RWPE2 (cell line): ENCODE data around the gene GCA.
A peak's percentile ranks its signal among the peaks of the same experiment; 100 is the strongest.

Source experiments
- ATAC-seq: fragments of 200-7000 bp; cut with Tn5 transposase; 3 replicates; pipeline ENCODE4 v1.9.1; 2021; ENCODE audit warnings: low read depth
- DNase-seq: peaks from one replicate; pipeline ENCODE4 v3.0.0-alpha.2; 2020; ENCODE audit warnings: low spot score
- H3K27ac ChIP-seq: fragments of 450-650 bp; 2 replicates; pipeline ENCODE4 v1.5.1; 2017; ENCODE audit warnings: mild to moderate bottlenecking; ENCODE audit not compliant: poor library complexity, severe bottlenecking
- H3K27me3 ChIP-seq: fragments of 250-450 bp; sonication (Bioruptor Pico); 2 replicates; pipeline ENCODE4 v1.5.1; 2021; ENCODE audit warnings: mild to moderate bottlenecking, moderate library complexity; ENCODE audit not compliant: insufficient read depth, poor library complexity, severe bottlenecking
- H3K36me3 ChIP-seq: fragments of 250-450 bp; sonication (Bioruptor Pico); 2 replicates; pipeline ENCODE4 v1.5.1; 2020; ENCODE audit warnings: low read depth, mild to moderate bottlenecking, moderate library complexity
- H3K4me1 ChIP-seq: fragments of 250-450 bp; sonication (Bioruptor Pico); 2 replicates; pipeline ENCODE4 v1.5.1; 2021; ENCODE audit warnings: mild to moderate bottlenecking, moderate library complexity; ENCODE audit not compliant: insufficient read depth, poor library complexity, severe bottlenecking
- H3K4me3 ChIP-seq: fragments of 250-450 bp; sonication (Bioruptor Pico); 2 replicates; pipeline ENCODE4 v1.5.1; 2021; ENCODE audit warnings: mild to moderate bottlenecking, moderate library complexity; ENCODE audit not compliant: severe bottlenecking
- H3K9me3 ChIP-seq: fragments of 250-450 bp; sonication (Bioruptor Pico); 2 replicates; pipeline ENCODE4 v1.5.1; 2021; ENCODE audit warnings: mild to moderate bottlenecking, moderate library complexity; ENCODE audit not compliant: severe bottlenecking
- CTCF ChIP-seq: fragments of 450-650 bp; IDR thresholded peaks from one replicate; pipeline ENCODE4 v1.5.1; 2017; ENCODE audit warnings: mild to moderate bottlenecking, moderate library complexity; ENCODE audit not compliant: poor library complexity, severe bottlenecking

GCA gene

GRCh38 chr2:162312853-162313252 is 31.1 kb upstream of the GCA start:
- H3K4me1 ChIP-seq: no peaks in the 10 kb centered on the region
- DNase-seq (no peak), ATAC-seq (no peak)
- no peaks in the 10 kb centered on the region for H3K27me3 ChIP-seq
- no peak overlapping the region for H3K4me3 ChIP-seq
- no peaks in the 10 kb centered on the region for H3K9me3 ChIP-seq
- peaks cover 15% of the 10 kb centered on the region; the same call in 1 of the 2 replicates for H3K36me3 ChIP-seq
- no peak for TF ChIP-seq CTCF
- H3K27ac ChIP-seq: no peak overlapping the region

- no peaks in the 10 kb centered on the region for H3K9me3 ChIP-seq
- peaks cover 10% of the 10 kb centered on the region for H3K4me1 ChIP-seq
- ATAC-seq (no peak), DNase-seq (no peak)
- no peak overlapping the region for H3K27ac ChIP-seq
- H3K4me3 ChIP-seq: no peak overlapping the region
- H3K27me3 ChIP-seq: no peaks in the 10 kb centered on the region
- no peaks in the 10 kb centered on the region for H3K36me3 ChIP-seq
- TF ChIP-seq CTCF: no peak
These were observed 28.0 kb upstream of the GCA start for GRCh38 chr2:162315938-162316337.

DNA sequence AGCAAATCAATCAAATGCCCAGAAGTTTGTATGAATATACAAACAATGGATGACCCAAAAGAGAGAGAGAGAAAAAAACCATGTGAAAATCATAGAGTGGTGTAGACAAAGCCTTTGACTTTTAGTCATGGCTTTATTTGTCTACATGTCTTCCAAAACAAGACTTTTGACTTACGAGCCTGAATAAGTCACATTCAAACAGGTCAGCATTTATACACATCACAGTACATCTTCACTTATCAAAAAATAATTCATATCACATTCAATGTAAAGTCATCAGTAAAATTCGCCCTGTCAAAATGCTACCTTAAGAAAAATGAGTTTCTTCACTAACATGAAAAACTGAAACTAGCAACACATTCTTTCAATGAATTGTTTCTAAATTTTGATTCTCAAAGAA is 27.3 kb upstream of the GCA start:
- Histone ChIP-seq H3K27me3 (no peaks in the 10 kb centered on the region), H3K4me3 (peak overlapping the region; percentile 78), H3K36me3 (no peaks in the 10 kb centered on the region), H3K27ac (no peak overlapping the region), H3K4me1 (peaks cover 13% of the 10 kb centered on the region), H3K9me3 (no peaks in the 10 kb centered on the region)
- no peak for TF ChIP-seq CTCF
- ATAC-seq (no peak), DNase-seq (no peak)

GRCh38 chr2:162317058-162317742 is 26.7 kb upstream of the GCA start:
- H3K4me3 ChIP-seq: peak overlapping the region; percentile 78
- no peak for ATAC-seq

More at GRCh38 chr2:162317058-162317742, 26.7 kb upstream of the GCA start:
- no peak for TF ChIP-seq CTCF
- H3K4me1 ChIP-seq: peaks cover 13% of the 10 kb centered on the region
- peak overlapping the region; percentile 56 for H3K27ac ChIP-seq
- H3K9me3 ChIP-seq: no peaks in the 10 kb centered on the region
- DNase-seq: no peak
- no peaks in the 10 kb centered on the region for H3K36me3 ChIP-seq
- H3K27me3 ChIP-seq: no peaks in the 10 kb centered on the region
